GM23338 (cell line): ENCODE results near the gene WNK2. TPM values are rescaled to one million over a fixed set of nuclear protein-coding genes. Genes with fewer than 3 reads are reported as not detected.
A peak's percentile ranks its signal among the peaks of the same experiment; 100 is the strongest.

Experiments
- ATAC-seq: fragments of 200-7000 bp; cut with Tn5 transposase; 3 replicates; pipeline ENCODE4 v1.9.1; 2020
- DNase-seq: peaks from one replicate; pipeline ENCODE4 v3.0.0-alpha.2; 2015; ENCODE audit warnings: low spot score
- H2AFZ ChIP-seq: fragments of 200-600 bp; sonication (generic); 2 replicates; pipeline ENCODE4 v1.8.0; 2016; ENCODE audit warnings: antibody characterized with exemption, mild to moderate bottlenecking, moderate library complexity
- H3F3A ChIP-seq: fragments of 200-600 bp; sonication (generic); replicated peaks from 2 replicates; pipeline ENCODE4 v1.8.0; 2017; ENCODE audit warnings: antibody characterized with exemption, mixed run types, low read depth
- H3K27ac ChIP-seq: fragments of 200-600 bp; sonication (generic); 2 replicates; pipeline ENCODE4 v1.6.1; 2016; ENCODE audit warnings: low read depth
- H3K27me3 ChIP-seq: fragments of 200-600 bp; sonication (generic); 2 replicates; pipeline ENCODE4 v1.8.0; 2016; ENCODE audit warnings: mild to moderate bottlenecking, mixed run types, moderate library complexity; ENCODE audit not compliant: insufficient read depth
- H3K36me3 ChIP-seq: fragments of 200-600 bp; sonication (generic); 2 replicates; pipeline ENCODE4 v1.8.0; 2016; ENCODE audit warnings: mild to moderate bottlenecking; ENCODE audit not compliant: insufficient read depth
- H3K4me1 ChIP-seq: fragments of 200-600 bp; sonication (generic); 2 replicates; pipeline ENCODE4 v1.8.0; 2016; ENCODE audit warnings: mild to moderate bottlenecking, moderate library complexity; ENCODE audit not compliant: insufficient read depth
- H3K4me2 ChIP-seq: fragments of 200-600 bp; sonication (generic); 2 replicates; pipeline ENCODE4 v1.7.1; 2017; ENCODE audit warnings: mixed run types
- H3K4me3 ChIP-seq: fragments of 200-600 bp; sonication (generic); 2 replicates; pipeline ENCODE4 v1.6.1; 2016; ENCODE audit warnings: mixed run types
- H3K79me2 ChIP-seq: fragments of 200-600 bp; sonication (generic); replicated peaks from 2 replicates; pipeline ENCODE4 v1.8.0; 2017; ENCODE audit warnings: mild to moderate bottlenecking; ENCODE audit not compliant: insufficient read depth
- H3K9me2 ChIP-seq: fragments of 200-600 bp; sonication (generic); 2 replicates; pipeline ENCODE4 v1.8.0; 2017; ENCODE audit not compliant: insufficient read depth
- H4K20me1 ChIP-seq: fragments of 200-600 bp; sonication (generic); replicated peaks from 2 replicates; pipeline ENCODE4 v1.8.0; 2017; ENCODE audit warnings: mild to moderate bottlenecking; ENCODE audit not compliant: insufficient read depth
- H3K27ac Mint-ChIP-seq: 2 replicates; pipeline ENCODE4 v1.8.0; 2020; ENCODE audit warnings: inconsistent platforms, mild to moderate bottlenecking, moderate library complexity, mixed read lengths
- H3K27me3 Mint-ChIP-seq: 3 replicates; pipeline ENCODE4 v1.8.0; 2022; ENCODE audit warnings: low read depth, mild to moderate bottlenecking, moderate library complexity, mixed read lengths, inconsistent platforms; ENCODE audit not compliant: insufficient read depth, poor library complexity
- H3K36me3 Mint-ChIP-seq: 3 replicates; pipeline ENCODE4 v1.8.0; 2021; ENCODE audit warnings: low read depth, mild to moderate bottlenecking, inconsistent platforms, moderate library complexity, mixed read lengths
- H3K4me1 Mint-ChIP-seq: 3 replicates; pipeline ENCODE4 v1.8.0; 2020; ENCODE audit warnings: mild to moderate bottlenecking, inconsistent platforms, mixed read lengths
- H3K4me3 Mint-ChIP-seq: 3 replicates; pipeline ENCODE4 v1.8.0; 2021; ENCODE audit warnings: moderate library complexity, mild to moderate bottlenecking, inconsistent platforms, mixed read lengths
- H3K9me3 Mint-ChIP-seq: 3 replicates; pipeline ENCODE4 v1.8.0; 2020; ENCODE audit warnings: moderate library complexity, mild to moderate bottlenecking, inconsistent platforms, mixed read lengths
- CREB1 ChIP-seq: fragments of 250-450 bp; sonication (Bioruptor Pico); IDR thresholded peaks from 2 replicates; pipeline ENCODE4 v1.5.0; 2020; ENCODE audit warnings: low read depth, mild to moderate bottlenecking, moderate library complexity
- CTCF ChIP-seq, 2 experiments: fragments of 200-600 bp in 1 of 2; sonication (generic) in 1 of 2; conservative IDR thresholded peaks; 2 replicates each; pipeline versions ENCODE4 v1.5.1 to v1.6.1; 2016 to 2017; ENCODE audit warnings: antibody characterized with exemption in 2 of 2, low read depth in 2 of 2, mild to moderate bottlenecking in 2 of 2, moderate library complexity in 1 of 2
- ETS1 ChIP-seq: IDR thresholded peaks from 2 replicates; pipeline ENCODE4 v1.6.1; 2016; ENCODE audit warnings: antibody characterized with exemption
- EZH2 ChIP-seq: fragments of 200-600 bp; sonication (generic); IDR thresholded peaks from one replicate; pipeline ENCODE4 v1.8.0; 2017; ENCODE audit warnings: antibody characterized with exemption, mild to moderate bottlenecking, low read depth; ENCODE audit not compliant: unreplicated experiment
- EZH2phosphoT487 ChIP-seq: fragments of 200-600 bp; sonication (generic); IDR thresholded peaks from one replicate; pipeline ENCODE4 v1.8.1; 2018; ENCODE audit warnings: antibody characterized with exemption; ENCODE audit not compliant: unreplicated experiment
- JUNB ChIP-seq: IDR thresholded peaks from one replicate; pipeline ENCODE4 v1.6.1; 2016; ENCODE audit warnings: antibody characterized with exemption; ENCODE audit not compliant: unreplicated experiment
- NANOG ChIP-seq: IDR thresholded peaks from 2 replicates; pipeline ENCODE4 v1.6.1; 2016; ENCODE audit warnings: antibody characterized with exemption, borderline replicate concordance
- POLR2AphosphoS5 ChIP-seq: IDR thresholded peaks from 2 replicates; pipeline ENCODE4 v1.6.1; 2016; ENCODE audit warnings: antibody characterized with exemption, low read depth
- REST ChIP-seq: IDR thresholded peaks from one replicate; pipeline ENCODE4 v1.6.1; 2018; ENCODE audit warnings: antibody characterized with exemption; ENCODE audit not compliant: unreplicated experiment
- STAT1 ChIP-seq: IDR thresholded peaks from one replicate; pipeline ENCODE4 v1.6.1; 2016; ENCODE audit warnings: antibody characterized with exemption; ENCODE audit not compliant: unreplicated experiment
- ZNF114 ChIP-seq: fragments of 250-450 bp; sonication (Bioruptor Pico); IDR thresholded peaks from 2 replicates; pipeline ENCODE4 v1.5.0; 2020; ENCODE audit warnings: mild to moderate bottlenecking, moderate library complexity
- ZNF331 ChIP-seq: fragments of 250-450 bp; sonication (Bioruptor Pico); IDR thresholded peaks from 2 replicates; pipeline ENCODE4 v1.5.0; 2020; ENCODE audit warnings: low read depth, mild to moderate bottlenecking, moderate library complexity
- polyA plus RNA-seq: library from polyadenylated mRNA; unstranded; fragments of >200 nt; fragmentation: Nextera tagmentation; extraction: Ambion mirVana; gene quantifications from 2 replicates; pipeline ENCODE4 v1.2.1, GENCODE V29; 2016
- total RNA-seq: library from RNA; depleted of rRNA; stranded (reverse); fragments of >200 nt; shearing (Covaris generic); gene quantifications from 2 replicates; pipeline ENCODE4 v1.2.3, GENCODE V29; 2014

WNK2 gene
- total and polyA plus RNA-seq, 2 experiments from 2014 or later: 56.4 to 102 TPM

DNA sequence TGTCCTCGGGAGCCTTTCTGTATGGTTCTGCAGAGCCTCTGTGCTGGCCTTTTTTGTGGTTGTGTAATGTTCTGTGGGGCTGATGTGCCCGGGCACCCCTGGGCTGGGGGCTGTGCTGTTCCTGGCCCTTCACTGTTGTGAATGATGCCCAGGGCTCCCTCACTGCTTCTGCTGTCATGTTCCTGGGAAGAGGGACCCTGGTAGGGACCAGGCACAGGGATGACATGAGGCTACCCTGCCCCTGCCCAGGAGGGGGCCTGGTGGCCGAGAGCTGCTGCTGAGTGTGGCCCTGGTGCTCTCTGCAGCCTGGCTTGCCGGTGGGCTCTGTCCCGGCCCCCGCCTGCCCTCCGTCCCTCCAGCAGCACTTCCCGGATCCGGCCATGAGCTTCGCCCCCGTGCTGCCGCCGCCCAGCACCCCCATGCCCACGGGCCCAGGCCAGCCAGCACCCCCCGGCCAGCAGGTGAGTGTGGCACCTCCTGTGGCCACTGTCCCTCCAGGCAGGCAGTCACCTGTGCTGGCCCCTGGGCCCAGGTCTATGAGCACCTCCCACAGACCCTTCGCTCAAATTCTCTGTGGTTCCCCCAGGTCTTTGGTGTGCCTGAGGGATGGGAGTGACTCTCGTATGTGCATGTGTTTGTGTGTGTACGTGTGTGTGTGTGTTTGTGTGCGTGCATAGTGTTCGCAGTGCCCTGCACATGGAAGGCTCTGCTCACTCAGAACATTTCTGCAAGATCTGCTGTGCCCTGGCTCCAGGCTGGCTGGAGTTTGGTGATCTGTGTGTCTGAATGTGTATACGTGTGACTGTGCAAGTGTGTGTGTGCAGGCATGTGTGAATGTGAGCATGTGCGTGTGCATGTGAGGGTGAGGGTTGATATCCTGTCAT is 72.3 kb downstream of the WNK2 start (continued):
- TF ChIP-seq CTCF (conservative IDR thresholded peaks at IDR 0.05; ENCODE audit: low read depth in 2 of 2): no peak

GRCh38 chr9:93256878-93257807 is 73.2 kb downstream of the WNK2 start:
- H3K36me3 ChIP-seq: no peaks in the 10 kb centered on the region
- H3K4me3 ChIP-seq: no peak overlapping the region
- no peaks in the 10 kb centered on the region for H3K27me3 ChIP-seq
- no peaks in the 10 kb centered on the region; the same call in 2 of the 3 replicates for H3K9me3 Mint-ChIP-seq
- H3K4me1 ChIP-seq: no peaks in the 10 kb centered on the region
- H3K79me2 ChIP-seq: no peaks in the 10 kb centered on the region
- H3K4me1 Mint-ChIP-seq: peaks cover 2% of the 10 kb centered on the region; the same call in 2 of the 3 replicates
- H2AFZ ChIP-seq: no peak overlapping the region
- no peak overlapping the region for H3K4me3 Mint-ChIP-seq
- ATAC-seq: no peak
- peaks cover 8% of the 10 kb centered on the region; the same call in 1 of the 3 replicates for H3K36me3 Mint-ChIP-seq
- H3K27ac Mint-ChIP-seq: peak overlapping the region; percentile 93; the same call in 1 of the 2 replicates
- no peak for DNase-seq
- H3K27ac ChIP-seq: no peak overlapping the region
- peaks cover 3% of the 10 kb centered on the region for H3K27me3 Mint-ChIP-seq
- H3K9me2 ChIP-seq: no peaks in the 10 kb centered on the region
- no peak overlapping the region for H3K4me2 ChIP-seq
- H3F3A ChIP-seq: no peaks in the 10 kb centered on the region
- H4K20me1 ChIP-seq: no peaks in the 10 kb centered on the region; the same call in 1 of the 2 replicates
- no peak for TF ChIP-seq POLR2AphosphoS5
- TF ChIP-seq STAT1: no peak
- TF ChIP-seq ZNF114 (CRISPR knock-in tag): no peak
- TF ChIP-seq CREB1 (CRISPR knock-in tag): no peak
- no peak for TF ChIP-seq REST
- no peak for TF ChIP-seq EZH2
- TF ChIP-seq ETS1: no peak
- TF ChIP-seq CTCF (conservative IDR thresholded peaks at IDR 0.05; ENCODE audit: low read depth in 2 of 2): no peak
- TF ChIP-seq EZH2phosphoT487: no peak
- no peak for TF ChIP-seq JUNB
- TF ChIP-seq ZNF331: no peak
- TF ChIP-seq NANOG: no peak
